CD4-positive, alpha-beta T cell treated with Interferon alpha-2 for 1 hour (primary cell): ENCODE data around the gene THSD4.
"Not testable (repeated sequence)": the region's sequence is repeated elsewhere in the genome, so short reads cannot be mapped to it uniquely, and the experiment has no call there.

Experiments used
- DNase-seq, 2 donors: peaks; one replicate each; pipeline ENCODE4 v3.0.0-alpha.2; 2020 to 2022

THSD4 gene

GRCh38 chr15:71232411-71232810 is 117.1 kb downstream of the THSD4 start:
- DNase-seq, result no peak

- no peak for DNase-seq
Measured at GRCh38 chr15:71237456-71238188, 122.4 kb downstream of the THSD4 start.

GRCh38 chr15:71238926-71239325 is 123.7 kb downstream of the THSD4 start:
- no peak for DNase-seq

GRCh38 chr15:71239592-71240364 is 124.5 kb downstream of the THSD4 start:
- DNase-seq, result no peak

- no peak for DNase-seq
Measured at GRCh38 chr15:71242292-71242691, 127.0 kb downstream of the THSD4 start.

- DNase-seq, result no peak
Measured at GRCh38 chr15:71244250-71244649, 129.0 kb downstream of the THSD4 start.

GRCh38 chr15:71245588-71245987 is 130.3 kb downstream of the THSD4 start:
- DNase-seq, result no peak

- no peak for DNase-seq
Measured at GRCh38 chr15:71248386-71248785, 133.1 kb downstream of the THSD4 start.

GRCh38 chr15:71249986-71250385 is 134.7 kb downstream of the THSD4 start:
- no peak for DNase-seq

- no peak for DNase-seq
Measured at GRCh38 chr15:71250936-71251583, 135.8 kb downstream of the THSD4 start.

- no peak for DNase-seq
Measured at GRCh38 chr15:71251584-71252043, 136.3 kb downstream of the THSD4 start.

- DNase-seq, result no peak
Measured at GRCh38 chr15:71252044-71252739, 136.9 kb downstream of the THSD4 start.

- DNase-seq, result no peak
Measured at GRCh38 chr15:71252740-71253047, 137.4 kb downstream of the THSD4 start.

- DNase-seq, result no peak
Measured at GRCh38 chr15:71254491-71254890, 139.2 kb downstream of the THSD4 start.

- no peak for DNase-seq
Measured at GRCh38 chr15:71256934-71257664, 141.8 kb downstream of the THSD4 start.

GRCh38 chr15:71259866-71260265 is 144.6 kb downstream of the THSD4 start:
- DNase-seq, result no peak

- no peak for DNase-seq
Measured at GRCh38 chr15:71261418-71261817, 146.1 kb downstream of the THSD4 start.

- no peak for DNase-seq
Measured at GRCh38 chr15:71261909-71262308, 146.6 kb downstream of the THSD4 start.

GRCh38 chr15:71262599-71262998 is 147.3 kb downstream of the THSD4 start:
- no peak for DNase-seq

- not testable (repeated sequence) for DNase-seq
Measured at GRCh38 chr15:71265606-71266005, 150.3 kb downstream of the THSD4 start.

GRCh38 chr15:71271327-71271726 is 156.1 kb downstream of the THSD4 start:
- no peak for DNase-seq

- no peak for DNase-seq
Measured at GRCh38 chr15:71272932-71273331, 157.7 kb downstream of the THSD4 start.
